ENCODE data around the gene SNX25.
"Not testable (repeated sequence)": the region's sequence is repeated elsewhere in the genome, so short reads cannot be mapped to it uniquely, and the experiment has no call there.

SNX25 gene

GRCh38 chr4:185307136-185307950, 97.9 kb downstream of the SNX25 start:
- DNase-seq = no peak

DNA sequence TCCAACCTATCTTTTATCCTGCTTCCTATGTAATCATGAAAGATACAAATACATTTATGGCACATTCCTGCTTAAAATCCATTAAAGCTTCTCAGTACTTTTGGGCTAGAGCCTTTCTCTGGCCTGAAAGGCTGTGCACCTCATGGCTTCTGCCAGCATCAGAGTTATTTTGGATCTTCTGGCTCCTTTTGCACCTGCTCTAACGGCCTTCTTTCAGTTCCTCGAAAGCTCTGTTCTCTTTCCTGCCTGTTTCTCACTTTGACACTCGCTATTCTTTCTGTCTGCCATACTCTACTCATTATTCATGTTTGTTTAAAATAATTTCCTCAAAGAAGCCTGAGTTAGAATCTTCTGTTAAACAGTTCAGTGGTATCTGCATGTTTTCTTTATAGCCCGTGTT, 100.4 kb downstream of the SNX25 start:
- DNase-seq = no peak

GRCh38 chr4:185311113-185311888, 101.9 kb downstream of the SNX25 start:
- DNase-seq = no peak

DNA sequence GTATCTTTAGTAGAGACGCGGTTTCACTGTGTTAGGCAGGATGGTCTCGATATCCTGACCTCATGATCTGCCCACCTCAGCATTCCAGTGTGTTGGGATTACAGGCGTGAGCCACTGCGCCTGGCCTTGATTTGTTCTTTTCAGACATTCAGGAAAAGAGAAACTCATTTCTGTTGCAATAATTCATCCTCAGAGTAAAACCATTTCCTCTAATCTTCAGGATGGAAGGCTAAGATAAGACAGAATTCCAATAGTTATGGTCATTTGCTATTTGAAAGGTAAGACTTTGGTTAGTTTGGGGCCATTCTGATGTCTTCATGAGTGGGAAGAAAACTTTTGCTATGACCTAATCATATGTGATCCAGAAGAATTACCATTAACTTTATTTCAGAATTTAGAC, 103.3 kb downstream of the SNX25 start:
- DNase-seq = no peak

DNA sequence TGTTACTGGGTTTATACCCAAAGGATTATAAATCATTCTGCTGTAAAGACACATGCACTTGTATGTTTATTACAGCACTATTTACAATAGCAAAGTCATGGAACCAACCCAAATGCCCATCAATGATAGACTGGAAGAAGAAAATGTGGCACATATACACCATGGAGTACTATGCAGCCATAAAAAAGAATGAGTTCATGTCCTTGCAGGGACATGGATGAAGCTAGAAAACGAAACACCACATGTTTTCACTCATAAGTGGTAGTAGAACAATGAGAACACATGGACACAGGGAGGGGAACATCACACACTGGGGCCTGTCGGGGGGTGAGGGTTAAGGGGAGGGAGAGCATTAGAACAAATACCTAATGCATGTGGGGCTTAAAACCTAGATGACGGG, 108.1 kb downstream of the SNX25 start:
- not testable (repeated sequence) for DNase-seq

DNA sequence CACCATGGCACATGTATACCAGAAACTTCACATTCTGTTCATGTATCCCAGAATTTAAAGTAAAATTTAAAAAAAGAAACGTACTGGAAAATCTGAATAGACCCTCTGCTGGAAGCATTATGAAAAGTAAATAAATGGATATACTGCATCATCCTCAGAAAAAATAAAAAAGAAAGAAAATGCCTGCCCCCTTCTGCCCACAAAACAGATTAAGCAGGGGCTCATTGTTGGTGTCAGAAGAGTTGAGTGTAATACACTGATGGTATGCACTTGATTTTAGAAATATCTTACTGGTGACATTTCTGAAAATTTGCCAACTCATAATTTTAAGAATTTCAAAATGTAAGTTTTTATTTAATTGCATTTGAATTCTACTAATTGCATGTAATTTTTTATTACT, 108.5 kb downstream of the SNX25 start:
- no peak for DNase-seq

- no peak for DNase-seq
Measured at GRCh38 chr4:185318679-185319078, 109.3 kb downstream of the SNX25 start.

DNA sequence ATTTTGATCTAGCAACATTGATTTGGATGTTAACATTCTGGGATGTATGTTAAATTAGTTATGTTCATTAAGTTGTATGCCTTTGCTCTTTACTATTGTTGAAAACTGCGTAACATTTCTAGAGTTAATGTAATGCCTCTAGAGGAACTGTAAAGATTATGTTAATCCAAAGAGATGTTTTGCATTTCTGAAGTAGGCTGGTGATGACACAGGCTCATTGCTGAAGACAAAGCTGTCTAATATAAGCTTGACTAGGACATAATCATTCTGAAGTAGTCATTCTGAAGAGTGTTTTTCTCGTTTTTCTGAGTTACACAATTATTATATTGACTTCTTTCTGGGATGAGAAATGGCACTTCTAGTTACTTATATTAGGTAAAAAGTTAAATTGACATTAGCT, 113.4 kb downstream of the SNX25 start:
- no peak for DNase-seq

DNA sequence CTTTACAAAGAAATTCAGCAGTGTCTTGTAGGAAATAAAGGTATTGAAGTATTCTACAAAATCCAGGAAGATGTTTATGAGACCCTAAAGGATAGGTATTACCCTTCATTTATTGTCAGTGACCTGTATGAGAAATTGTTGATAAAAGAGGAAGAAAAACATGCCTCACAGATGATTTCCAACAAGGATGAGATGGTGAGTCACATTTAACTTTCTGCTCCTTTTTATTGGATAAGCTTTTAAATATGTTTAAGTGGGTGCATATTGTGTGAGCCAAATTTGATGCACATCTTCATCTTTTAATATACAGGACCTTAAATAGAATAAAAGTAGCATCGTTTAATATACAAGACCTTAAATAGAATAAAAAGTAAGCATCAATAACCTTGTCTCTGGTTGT, 114.2 kb downstream of the SNX25 start:
- no peak for DNase-seq

- not testable (repeated sequence) for DNase-seq
Measured at GRCh38 chr4:185324361-185324760, 115.0 kb downstream of the SNX25 start.

DNA sequence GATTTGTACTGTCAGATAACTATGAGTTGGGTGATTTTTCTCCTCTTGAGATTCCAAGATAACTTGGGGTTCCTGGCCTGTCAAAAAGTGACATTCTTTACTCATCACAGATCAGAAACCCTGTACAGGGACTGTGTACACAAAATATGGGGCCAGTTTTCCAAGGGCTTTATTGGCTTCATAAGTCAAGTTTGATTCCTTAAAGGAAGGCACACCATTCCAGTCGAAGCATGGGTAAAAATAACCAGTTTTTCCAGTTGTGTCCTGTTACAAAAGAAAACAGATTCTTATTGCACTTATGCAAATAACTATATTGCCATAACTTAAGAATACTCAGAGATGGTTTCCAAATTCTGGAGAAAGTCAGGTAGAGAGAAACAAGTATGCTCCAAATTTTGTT, 116.3 kb downstream of the SNX25 start:
- not testable (repeated sequence) for DNase-seq

DNA sequence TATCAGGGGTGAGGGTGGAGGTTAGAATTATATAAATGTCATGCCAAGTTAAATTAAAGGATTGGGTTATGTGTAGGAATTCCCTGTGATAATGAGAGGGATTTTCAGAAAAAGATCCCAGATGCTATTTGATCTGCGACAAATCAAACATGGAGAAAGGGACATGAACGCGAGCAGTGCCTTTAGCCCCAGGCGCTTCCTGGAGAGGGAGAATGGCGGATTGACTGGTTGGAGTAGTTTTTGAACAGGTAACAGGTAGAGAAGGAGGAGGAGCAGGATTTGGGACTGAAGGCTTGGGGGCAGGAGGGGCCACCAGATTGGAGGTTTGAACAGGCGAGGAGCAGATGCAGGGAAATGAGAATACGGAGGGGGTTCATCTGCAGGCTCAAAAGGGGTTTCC, 119.2 kb downstream of the SNX25 start:
- DNase-seq = no peak

GRCh38 chr4:185329879-185330510, 120.6 kb downstream of the SNX25 start:
- not testable (repeated sequence) for DNase-seq

DNA sequence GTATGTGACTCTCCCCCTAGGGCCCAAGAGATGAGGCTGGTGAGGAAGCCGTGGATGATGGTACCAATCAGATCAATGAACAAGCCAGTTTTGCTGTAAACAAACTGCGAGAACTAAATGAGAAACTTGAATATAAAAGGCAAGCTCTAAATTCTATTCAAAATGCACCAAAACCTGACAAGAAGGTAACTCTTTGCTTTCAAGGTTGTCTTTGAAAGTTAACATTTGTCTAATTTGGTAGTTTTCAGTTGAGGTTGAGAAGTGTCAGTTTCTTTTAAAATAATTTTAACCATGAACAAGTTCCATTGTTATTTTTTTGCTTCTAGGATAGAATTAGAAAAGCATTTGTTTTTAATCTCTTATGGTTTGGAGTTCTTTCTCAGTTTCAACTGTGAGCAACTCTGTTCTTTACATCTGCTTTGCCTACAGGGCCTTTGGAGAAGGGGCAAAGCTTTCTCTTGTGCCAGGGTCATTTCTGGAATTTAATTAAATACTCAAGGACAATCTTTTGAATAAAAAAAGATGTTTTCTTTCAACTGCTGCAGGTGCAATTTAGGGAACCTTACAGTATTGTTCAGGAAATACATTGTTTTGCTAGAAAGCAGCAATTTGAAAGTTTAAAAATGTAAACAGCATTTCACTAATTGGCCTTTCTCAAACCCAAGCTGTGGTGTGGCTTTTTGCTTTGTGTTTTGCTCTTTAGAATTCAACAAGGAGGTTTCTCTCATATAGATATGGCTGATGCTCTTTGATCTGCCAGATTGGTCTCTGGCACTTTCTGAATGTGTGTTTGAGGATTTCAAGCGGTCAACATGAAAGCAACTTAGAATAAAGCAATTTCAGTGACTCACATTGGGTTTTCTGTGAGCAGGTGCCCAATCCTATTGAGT, 123.4 kb downstream of the SNX25 start:
- no peak for DNase-seq

DNA sequence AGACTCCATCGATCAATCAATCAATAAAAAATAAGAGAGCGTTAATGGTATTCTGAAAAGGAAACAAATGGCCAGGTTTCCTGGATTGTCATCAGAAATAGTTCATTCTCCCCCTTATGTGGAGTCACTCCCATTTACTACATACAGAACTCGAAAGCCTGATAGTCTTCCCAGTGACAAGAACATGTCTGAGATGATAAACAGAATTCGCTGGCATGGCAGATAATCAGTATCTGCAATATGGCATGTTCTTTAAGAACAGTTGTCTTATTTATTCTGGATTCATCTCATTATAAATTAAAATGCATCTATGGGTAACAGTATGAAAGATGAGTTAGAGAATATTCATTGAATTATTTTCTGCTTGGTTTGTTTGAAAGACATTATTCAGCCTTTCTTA, 124.9 kb downstream of the SNX25 start:
- DNase-seq = no peak

GRCh38 chr4:185335579-185335978, 126.2 kb downstream of the SNX25 start:
- DNase-seq = no peak

GRCh38 chr4:185339941-185340340, 130.5 kb downstream of the SNX25 start:
- no peak for DNase-seq

DNA sequence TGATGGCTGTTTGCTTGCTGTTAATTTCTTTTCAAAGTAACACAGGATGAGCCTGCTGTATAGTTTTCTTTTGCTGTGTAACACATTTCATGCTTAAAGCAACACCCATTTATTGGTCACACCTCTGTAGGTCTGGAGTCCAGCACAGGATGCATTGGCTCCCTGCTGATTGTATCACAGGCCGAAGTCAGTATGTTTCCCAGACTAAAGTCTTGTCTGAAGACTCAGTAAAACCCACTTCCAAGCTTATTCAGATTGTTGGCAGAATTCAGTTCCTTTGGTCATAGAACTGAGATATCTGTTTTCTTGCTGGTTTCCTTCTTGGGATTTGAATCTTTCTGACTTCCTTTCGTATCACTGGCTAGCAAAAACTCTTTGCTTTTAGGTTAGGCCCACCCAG, 132.0 kb downstream of the SNX25 start:
- no peak for DNase-seq

DNA sequence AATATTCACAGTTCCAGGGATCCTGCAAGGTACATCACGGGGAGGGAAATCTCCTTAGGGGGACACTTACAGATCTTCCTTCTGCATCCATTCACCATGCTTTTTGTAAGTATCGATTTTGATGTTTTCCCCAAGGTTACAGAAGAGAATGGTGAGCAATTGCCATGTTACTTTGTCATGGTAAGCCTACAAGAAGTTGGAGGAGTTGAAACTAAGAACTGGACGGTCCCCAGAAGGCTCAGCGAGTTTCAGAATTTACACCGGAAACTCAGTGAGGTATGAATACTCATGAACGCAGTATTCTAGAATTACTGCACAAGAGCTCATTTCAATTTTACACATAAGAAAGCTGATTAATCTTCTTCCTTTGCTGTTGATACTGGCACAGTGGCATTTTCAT, 132.4 kb downstream of the SNX25 start:
- no peak for DNase-seq

DNA sequence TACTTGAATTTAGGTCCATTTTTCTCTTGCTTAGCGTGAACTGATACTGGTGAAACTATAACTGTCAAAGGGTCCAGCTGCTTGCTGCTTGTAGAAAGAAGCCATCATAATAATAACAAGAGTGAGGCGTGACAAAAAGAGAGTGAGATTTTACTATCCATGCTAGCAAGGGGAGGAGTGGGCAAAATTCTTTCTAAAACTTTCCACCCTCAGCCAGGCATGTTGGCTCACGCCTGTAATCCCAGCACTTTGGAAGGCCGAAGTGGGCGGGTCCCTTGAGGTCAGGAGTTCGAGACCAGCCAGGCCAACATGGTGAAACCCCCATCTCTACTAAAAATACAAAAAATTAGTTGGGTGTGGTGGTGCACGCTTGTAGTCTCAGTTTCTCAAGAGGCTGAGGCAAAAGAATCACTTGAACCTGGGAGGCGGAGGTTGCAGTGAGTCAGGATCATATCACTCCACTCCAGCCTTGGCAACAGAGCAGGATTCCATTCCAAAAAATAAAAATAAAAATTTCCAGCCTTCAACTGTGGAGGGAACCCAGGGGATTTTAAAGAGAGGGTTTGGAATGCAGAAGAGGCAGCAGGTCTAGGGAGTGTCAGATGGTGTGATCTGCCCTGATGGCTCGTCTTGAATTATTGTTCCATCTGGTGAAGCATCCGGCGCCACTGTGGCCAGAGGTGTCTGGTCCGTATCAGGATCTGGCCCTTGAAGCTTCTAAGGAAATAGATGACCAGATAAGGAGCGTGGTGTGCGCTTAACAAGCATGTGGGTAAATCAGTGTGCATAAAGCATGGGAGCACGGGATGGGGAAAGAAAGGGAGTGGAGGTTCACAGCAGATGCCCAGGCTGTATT, 134.6 kb downstream of the SNX25 start:
- DNase-seq = no peak

DNA sequence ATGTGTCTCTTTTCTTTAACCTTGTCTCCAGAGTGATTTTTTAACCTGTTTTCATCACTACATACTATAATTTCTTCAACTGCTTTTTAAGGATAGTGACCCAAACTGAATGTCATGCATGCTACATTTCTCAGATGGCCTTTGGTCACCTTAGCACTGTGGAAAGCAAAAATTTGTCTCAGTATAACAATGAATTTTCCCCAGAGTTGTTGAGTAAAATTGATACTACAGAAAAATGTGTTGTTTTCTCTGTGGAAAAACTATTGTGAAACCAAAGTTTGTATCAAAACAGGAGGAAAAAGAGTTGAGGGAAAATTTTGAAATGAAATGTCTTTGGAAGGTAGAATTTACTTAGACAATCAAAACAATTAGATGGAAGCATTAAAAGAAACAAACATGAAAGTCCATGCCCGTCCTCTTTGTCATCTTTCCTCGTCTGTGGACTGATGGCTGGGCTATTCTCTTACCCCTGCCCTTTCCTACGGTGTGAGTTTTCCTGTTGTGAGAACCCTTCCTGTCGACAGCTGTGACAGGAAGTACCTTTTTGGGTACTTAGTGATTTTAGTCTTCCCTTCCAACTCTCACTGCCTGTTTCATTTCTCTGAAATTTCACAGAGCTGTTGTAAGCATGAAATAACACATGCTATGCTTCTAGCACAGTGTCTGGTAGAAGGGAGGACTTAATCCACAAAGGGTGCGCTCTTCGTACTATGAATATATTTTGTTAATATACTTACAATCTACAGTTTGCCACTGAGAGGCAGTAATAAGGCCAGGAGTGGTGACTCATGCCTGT, 135.5 kb downstream of the SNX25 start:
- peak in 1 of 2 donors; percentile 9 for DNase-seq

All from CD4-positive, alpha-beta T cell treated with Interleukin-4 for 1 hour (primary cell).